BJ (cell line): Measurements from ENCODE around the gene DUSP8. TPM values are rescaled to one million over a fixed set of nuclear protein-coding genes. Genes with fewer than 3 reads are reported as not detected.
A peak's percentile ranks its signal among the peaks of the same experiment; 100 is the strongest.

Source experiments
- CTCF ChIA-PET: fragments of 350-600 bp; formaldehyde crosslinking; extraction: SDS; loops from one replicate; lab custom pipeline; 2021; ENCODE audit warnings: antibody characterized with exemption, inconsistent platforms; lab: Yijun Ruan, JAX
- POLR2A ChIA-PET: fragments of 300-600 bp; sonication (Branson Sonifier 250); formaldehyde crosslinking; extraction: SDS; loops from one replicate; lab custom pipeline; 2021; ENCODE audit warnings: antibody characterized with exemption; lab: Charles Lee
- DNase-seq: peaks from one replicate; pipeline ENCODE4 v3.0.0-alpha.2; 2011; ENCODE audit warnings: low read depth
- H3K27me3 ChIP-seq: 2 replicates; pipeline ENCODE4 v1.6.0; 2011; ENCODE audit warnings: low read length; ENCODE audit not compliant: control insufficient read depth, insufficient read depth
- H3K36me3 ChIP-seq: 2 replicates; pipeline ENCODE4 v1.5.1; 2011; ENCODE audit warnings: low read length; ENCODE audit not compliant: control insufficient read depth, insufficient read depth
- H3K4me3 ChIP-seq: 2 replicates; pipeline ENCODE4 v1.5.1; 2011; ENCODE audit warnings: low read depth, mild to moderate bottlenecking, control low read depth, low read length
- polyA plus RNA-seq: library from polyadenylated mRNA; depleted of rRNA; stranded (reverse); fragments of >200 nt; gene quantifications from 2 replicates; pipeline ENCODE4 v1.2.3, GENCODE V29; 2011
- TF ChIP-seq, protein P1 (sequence below): IDR thresholded peaks from 2 replicates; pipeline ENCODE4 v1.5.1; 2011; ENCODE audit warnings: low read depth, mild to moderate bottlenecking, control low read depth, inconsistent platforms, low read length, moderate library complexity; ENCODE audit not compliant: insufficient read depth

Gene DUSP8
- polyA plus RNA-seq, 1 experiment = 3.4 TPM

DNA sequence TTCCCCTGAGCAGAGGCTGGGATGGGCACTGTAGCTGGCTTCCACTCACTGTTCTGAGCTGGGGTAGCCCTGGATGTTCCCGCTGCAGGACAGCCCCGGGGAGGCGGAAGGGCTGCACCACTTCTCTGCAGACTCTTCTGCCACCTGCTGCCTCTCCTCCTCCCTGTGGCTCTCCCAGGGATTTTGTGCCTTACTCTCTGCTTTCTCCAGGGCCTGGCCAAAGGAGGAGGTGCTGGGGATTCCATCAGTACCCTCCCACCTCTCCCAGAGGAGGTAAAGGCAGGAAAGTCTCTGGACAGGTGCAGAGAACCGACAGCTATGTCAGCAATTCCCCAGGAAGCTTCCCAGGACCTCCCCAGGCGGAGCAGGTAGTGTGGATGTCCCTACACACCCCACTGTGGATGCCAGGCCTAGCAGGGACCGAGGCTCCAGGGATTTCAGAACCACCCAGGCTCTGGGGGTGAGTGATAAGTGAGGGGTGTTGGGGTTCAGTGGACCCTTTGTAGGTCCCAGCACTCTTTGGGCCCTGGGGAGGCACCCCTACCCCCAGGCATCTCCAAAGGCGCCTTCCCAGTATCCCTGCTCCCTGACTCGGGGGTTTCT lies 11.3 kb downstream of the DUSP8 start:
- ChIA-PET CTCF (interaction anchor here (1.3 to 6.5 kb wide), 3 partner anchors 14 to 34 kb away, joined by 4 to 62 read pairs (median 29); no protein-coding TSS in a partner anchor), POLR2A (no interaction called here)
- Histone ChIP-seq H3K27me3 (no peaks in the 10 kb centered on the region), H3K4me3 (no peak overlapping the region), H3K36me3 (peaks cover 9% of the 10 kb centered on the region)
- no peak for DNase-seq
- TF ChIP-seq, protein P1, sequence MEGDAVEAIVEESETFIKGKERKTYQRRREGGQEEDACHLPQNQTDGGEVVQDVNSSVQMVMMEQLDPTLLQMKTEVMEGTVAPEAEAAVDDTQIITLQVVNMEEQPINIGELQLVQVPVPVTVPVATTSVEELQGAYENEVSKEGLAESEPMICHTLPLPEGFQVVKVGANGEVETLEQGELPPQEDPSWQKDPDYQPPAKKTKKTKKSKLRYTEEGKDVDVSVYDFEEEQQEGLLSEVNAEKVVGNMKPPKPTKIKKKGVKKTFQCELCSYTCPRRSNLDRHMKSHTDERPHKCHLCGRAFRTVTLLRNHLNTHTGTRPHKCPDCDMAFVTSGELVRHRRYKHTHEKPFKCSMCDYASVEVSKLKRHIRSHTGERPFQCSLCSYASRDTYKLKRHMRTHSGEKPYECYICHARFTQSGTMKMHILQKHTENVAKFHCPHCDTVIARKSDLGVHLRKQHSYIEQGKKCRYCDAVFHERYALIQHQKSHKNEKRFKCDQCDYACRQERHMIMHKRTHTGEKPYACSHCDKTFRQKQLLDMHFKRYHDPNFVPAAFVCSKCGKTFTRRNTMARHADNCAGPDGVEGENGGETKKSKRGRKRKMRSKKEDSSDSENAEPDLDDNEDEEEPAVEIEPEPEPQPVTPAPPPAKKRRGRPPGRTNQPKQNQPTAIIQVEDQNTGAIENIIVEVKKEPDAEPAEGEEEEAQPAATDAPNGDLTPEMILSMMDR = no peak

DNA sequence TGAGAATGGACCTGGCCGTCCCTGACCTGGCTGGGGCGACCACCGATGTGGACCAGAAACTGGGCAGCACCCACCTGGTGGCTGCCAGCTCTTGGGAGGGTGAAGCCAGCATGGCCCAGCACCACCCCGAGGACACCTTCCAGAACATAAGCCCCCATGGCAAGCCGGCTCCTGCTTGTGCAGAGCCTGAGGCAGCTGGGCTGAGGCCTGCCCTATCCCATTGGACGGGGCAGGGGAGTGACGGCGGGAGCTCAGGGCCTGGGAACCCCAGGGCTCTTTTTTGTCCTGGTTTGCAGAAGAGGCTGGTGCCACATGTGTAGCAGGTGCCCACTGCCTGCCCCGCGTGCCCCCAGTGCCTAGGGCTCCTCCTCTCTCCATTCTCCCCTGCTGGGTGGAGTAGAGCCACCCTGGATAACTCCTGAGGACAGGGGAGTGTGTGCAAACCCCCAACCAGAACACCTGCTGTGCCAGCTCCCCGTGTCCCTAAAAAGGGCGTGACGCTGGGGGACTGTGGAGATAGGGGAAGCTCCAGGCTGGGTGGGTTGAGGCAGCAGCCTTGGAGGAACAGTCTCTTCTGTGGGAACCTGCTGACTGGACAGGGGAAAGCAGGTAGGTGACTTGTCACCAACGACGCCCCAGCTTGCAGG lies 11.9 kb downstream of the DUSP8 start:
- TF ChIP-seq, protein P1 = no peak
- ChIA-PET POLR2A (no interaction called here), CTCF (interaction anchor here (1.2 to 6.5 kb wide), 4 partner anchors 10 to 35 kb away, joined by 4 to 62 read pairs (median 16); no protein-coding TSS in a partner anchor)
- Histone ChIP-seq H3K27me3 (no peaks in the 10 kb centered on the region), H3K4me3 (no peak overlapping the region), H3K36me3 (peaks cover 8% of the 10 kb centered on the region)
- no peak for DNase-seq

DNA sequence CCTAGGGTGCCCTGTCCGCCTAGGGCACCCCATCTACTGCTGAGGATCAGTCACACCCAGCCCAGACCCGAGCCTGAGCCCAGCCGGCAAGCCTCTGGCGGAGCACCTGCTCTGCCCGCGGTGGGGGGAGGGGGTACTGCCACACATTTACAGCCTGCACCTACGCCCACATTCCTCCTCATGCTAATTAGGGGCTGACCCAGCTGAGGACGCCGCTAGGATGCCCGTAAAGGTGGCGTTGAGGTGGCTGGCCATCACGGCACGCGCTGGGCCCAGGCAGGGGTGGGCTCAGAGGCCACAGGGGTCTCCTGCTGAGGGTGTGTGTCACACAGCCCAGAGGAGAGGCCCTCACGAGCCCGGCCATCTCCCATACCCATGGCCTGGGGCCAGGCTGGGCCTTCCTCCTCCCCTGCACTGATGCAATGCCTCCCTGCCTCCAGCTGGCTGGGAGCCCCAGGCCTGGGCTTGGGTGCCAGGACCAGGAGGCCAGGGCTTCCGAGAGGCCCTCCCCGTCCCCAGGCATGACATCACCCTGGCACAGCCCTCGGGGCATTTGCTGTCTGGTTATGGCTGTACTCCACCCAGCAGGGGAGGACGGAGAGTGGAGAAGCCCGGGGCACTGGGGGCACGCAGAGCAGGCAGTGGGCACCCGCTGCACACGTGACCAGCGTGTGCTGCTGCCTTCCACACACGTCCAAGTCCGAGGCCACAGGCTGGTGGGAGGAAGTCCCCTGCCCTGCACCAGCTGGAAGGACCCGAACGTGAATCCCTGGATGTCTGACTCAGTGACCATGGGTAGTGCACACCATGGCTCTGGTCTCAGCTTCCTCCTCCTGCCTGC lies 12.7 kb downstream of the DUSP8 start:
- H3K36me3 ChIP-seq = peaks cover 8% of the 10 kb centered on the region
- H3K27me3 ChIP-seq = no peaks in the 10 kb centered on the region
- CTCF ChIA-PET = interaction anchor here (0.6 to 6.5 kb wide), 6 partner anchors 9 to 135 kb away, joined by 3 to 62 read pairs (median 4); no protein-coding TSS in a partner anchor
- TF ChIP-seq, protein P1 = no peak
- POLR2A ChIA-PET = no interaction called here
- DNase-seq = peak; percentile 39
- H3K4me3 ChIP-seq = no peak overlapping the region

DNA sequence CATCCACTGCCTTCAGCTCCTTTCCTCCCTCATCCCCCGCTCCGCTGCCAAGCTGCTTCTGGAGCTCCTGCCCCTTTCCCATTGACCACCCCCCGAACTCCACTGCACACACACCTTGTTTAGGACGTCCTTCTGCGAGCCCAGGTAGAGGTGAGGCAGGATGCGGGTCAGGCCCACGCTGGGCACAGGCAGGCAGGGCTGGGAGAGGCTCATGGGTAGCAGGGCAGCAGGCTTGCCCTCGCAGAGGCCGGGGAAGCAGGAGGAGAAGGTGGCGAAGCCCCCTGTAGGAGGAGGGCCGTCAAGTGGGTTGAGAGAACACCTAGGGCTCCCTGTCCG lies 13.3 kb downstream of the DUSP8 start:
- DNase-seq = no peak
- H3K36me3 ChIP-seq = peaks cover 8% of the 10 kb centered on the region
- TF ChIP-seq, protein P1 = no peak
- CTCF ChIA-PET = interaction anchor here (0.6 to 6.5 kb wide), 4 partner anchors 9 to 135 kb away, joined by 3 to 62 read pairs (median 16); no protein-coding TSS in a partner anchor
- no peaks in the 10 kb centered on the region for H3K27me3 ChIP-seq
- POLR2A ChIA-PET = no interaction called here
- no peak overlapping the region for H3K4me3 ChIP-seq
